SW 1271 (cell line): Measurements from ENCODE around the gene CETP.
"Not testable (repeated sequence)": the region's sequence is repeated elsewhere in the genome, so short reads cannot be mapped to it uniquely, and the experiment has no call there.

Experiments
- DNase-seq, 2 experiments: peaks; one replicate each; lab custom pipeline; 2025; lab: John Stamatoyannopoulos, UW

Gene CETP

GRCh38 chr16:56933828-56934598 lies 27.7 kb upstream of the CETP start:
- no peak for DNase-seq

GRCh38 chr16:56934599-56935145 lies 27.1 kb upstream of the CETP start:
- not testable (repeated sequence) for DNase-seq

- DNase-seq, result no peak
Measured at GRCh38 chr16:56935201-56935600, 26.5 kb upstream of the CETP start.

- DNase-seq, result no peak
Measured at GRCh38 chr16:56936491-56936890, 25.3 kb upstream of the CETP start.

- DNase-seq, result no peak
Measured at GRCh38 chr16:56936950-56937349, 24.8 kb upstream of the CETP start.

- DNase-seq, result no peak
Measured at GRCh38 chr16:56938664-56939513, 22.9 kb upstream of the CETP start.

- DNase-seq, result no peak
Measured at GRCh38 chr16:56939801-56940200, 21.9 kb upstream of the CETP start.

GRCh38 chr16:56941092-56941491 lies 20.7 kb upstream of the CETP start:
- DNase-seq, result no peak

GRCh38 chr16:56941856-56942331 lies 19.9 kb upstream of the CETP start:
- no peak for DNase-seq

- no peak for DNase-seq
Measured at GRCh38 chr16:56943761-56944375, 17.9 kb upstream of the CETP start.

- no peak for DNase-seq
Measured at GRCh38 chr16:56944954-56945839, 16.6 kb upstream of the CETP start.

- no peak for DNase-seq
Measured at GRCh38 chr16:56945847-56946527, 15.8 kb upstream of the CETP start.

- no peak for DNase-seq
Measured at GRCh38 chr16:56946767-56947603, 14.8 kb upstream of the CETP start.

- DNase-seq, result no peak
Measured at GRCh38 chr16:56947604-56947995, 14.2 kb upstream of the CETP start.

- DNase-seq, result no peak
Measured at GRCh38 chr16:56948234-56948633, 13.5 kb upstream of the CETP start.

GRCh38 chr16:56950051-56950450 lies 11.7 kb upstream of the CETP start:
- no peak for DNase-seq

GRCh38 chr16:56950455-56950854 lies 11.3 kb upstream of the CETP start:
- DNase-seq, result no peak

- DNase-seq, result peak in 1 of 2 experiments; percentile 13
Measured at GRCh38 chr16:56950881-56951771, 10.6 kb upstream of the CETP start.

- DNase-seq, result no peak
Measured at GRCh38 chr16:56953006-56953405, 8.7 kb upstream of the CETP start.
